Activated CD4-positive, alpha-beta T cell treated with anti-CD3 and anti-CD28 coated beads for 4 hours (primary cell): ENCODE measurements around the gene CEP164.

Experiments
- DNase-seq, 2 donors: peaks; one replicate each; pipeline ENCODE4 v3.0.0-alpha.2; 2020

CEP164 gene

DNA sequence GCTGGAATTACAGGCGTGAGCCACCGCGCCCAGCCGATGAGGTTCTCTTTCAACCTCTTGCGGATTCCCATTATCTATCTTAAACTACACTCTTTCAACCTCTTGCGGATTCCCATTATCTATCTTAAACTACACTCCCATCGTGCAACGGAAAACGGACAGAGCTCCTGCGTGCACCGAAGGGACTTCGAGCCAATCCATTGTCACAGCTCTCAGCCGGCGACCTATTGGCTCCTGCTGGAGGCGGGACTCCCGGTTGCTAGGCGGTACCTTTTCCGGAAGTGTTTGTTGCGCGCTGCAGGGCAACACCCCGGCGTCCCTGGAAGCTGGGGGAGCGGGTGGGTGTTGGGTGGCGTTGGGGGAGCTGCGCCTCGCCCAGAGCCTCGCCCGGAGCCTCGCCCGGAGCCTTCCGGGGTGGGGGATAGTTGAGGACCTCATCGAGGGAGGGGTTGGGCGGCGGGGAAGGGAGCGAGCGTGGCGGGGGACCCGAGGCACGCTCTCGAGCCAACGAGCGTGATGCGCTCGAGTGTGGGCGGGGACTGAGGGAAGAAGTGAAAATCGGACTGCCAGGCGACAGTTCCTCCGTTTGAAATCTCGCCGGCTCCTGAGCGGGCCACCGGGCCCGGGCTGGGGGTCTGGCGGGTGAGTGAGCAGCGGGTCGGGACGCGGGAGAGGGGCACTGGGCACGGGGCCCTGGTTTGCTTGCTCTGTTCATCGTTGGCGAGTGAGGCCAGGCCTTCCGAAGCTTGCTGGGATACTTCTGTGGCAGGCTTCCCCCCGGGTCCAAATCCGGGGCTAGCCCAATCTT, at the start of gene CEP164:
Gene CEP164, plus strand, starts transcription at position 288 of the 808 bp plus-strand sequence. CDS start 10,733 bp downstream, outside the sequence.
- DNase-seq: peak; percentile 93 to 94

DNA sequence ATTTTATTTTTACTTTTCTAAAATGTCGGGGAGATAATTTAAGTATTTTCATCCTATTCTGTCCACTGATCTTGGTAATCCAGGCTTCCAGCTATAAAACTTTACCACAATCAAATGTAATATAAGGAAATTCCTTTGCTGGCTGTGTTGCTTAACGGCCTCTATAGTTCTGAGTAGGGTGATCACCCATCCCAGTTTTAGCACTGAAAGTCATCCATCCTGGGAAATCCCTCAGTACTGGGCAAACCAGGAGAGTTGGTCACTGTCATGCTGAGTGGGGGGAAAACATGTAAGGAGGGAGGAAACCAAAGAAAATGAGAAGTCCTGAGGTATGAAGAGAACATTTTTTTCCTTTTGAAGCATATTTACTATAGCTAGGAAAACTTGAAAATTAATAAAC, 49.3 kb upstream of the CEP164 start:
- DNase-seq: no peak

DNA sequence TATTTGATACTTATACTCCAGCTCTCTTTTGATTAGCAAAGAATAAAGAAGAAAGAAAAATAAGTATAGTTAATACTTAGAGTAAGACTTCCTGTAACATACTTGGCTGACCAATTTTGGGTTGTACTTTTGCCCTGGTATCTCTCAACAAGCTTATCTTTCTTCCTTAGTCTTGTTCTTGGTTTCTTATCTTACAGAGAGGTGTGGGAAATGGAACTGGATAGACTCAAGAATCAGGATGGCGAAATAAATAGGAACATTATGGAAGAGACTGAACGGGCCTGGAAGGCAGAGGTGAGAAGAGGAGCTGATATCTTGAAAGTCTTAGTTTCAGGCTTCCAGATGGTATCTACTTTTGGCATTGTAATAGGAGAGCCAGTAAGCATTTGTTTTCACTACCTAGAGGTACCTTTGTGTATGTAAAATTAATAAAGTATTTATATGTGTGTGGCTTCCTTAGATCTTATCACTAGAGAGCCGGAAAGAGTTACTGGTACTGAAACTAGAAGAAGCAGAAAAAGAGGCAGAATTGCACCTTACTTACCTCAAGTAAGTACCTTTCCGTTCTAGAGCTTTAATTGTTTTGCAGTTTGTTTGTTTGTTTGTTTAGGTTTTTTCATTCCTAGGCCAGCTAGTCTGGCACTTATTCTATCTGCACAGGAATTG, 47.8 kb upstream of the CEP164 start:
- DNase-seq: no peak

DNA sequence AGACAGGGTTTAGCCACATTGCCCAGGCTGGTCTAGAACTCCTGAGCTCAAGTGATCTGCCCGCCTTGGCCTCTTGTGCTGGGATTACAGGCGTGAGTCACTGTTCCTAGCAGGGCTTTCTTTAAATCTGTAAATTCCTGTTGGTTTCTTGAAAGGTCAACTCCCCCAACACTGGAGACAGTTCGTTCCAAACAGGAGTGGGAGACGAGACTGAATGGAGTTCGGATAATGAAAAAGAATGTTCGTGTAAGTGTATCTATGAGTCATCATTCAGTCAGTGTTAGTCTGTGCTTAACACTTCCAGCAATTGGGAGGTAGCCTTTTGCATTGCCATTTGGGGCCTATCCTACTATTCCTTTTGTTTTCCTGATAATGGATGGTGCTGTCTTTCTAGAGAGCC, 46.5 kb upstream of the CEP164 start:
- no peak for DNase-seq

DNA sequence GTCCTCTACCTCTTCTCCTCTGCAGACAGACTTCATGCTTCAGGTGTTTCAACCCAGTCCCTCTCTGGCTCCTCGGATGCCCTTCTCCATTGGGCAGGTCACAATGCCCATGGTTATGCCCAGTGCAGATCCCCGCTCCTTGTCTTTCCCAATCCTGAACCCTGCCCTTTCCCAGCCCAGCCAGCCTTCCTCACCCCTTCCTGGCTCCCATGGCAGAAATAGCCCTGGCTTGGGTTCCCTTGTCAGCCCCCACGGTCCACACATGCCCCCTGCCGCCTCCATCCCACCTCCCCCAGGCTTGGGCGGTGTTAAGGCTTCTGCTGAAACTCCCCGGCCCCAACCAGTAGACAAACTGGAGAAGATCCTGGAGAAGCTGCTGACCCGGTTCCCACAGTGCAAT, 45.8 kb upstream of the CEP164 start:
- DNase-seq: no peak

DNA sequence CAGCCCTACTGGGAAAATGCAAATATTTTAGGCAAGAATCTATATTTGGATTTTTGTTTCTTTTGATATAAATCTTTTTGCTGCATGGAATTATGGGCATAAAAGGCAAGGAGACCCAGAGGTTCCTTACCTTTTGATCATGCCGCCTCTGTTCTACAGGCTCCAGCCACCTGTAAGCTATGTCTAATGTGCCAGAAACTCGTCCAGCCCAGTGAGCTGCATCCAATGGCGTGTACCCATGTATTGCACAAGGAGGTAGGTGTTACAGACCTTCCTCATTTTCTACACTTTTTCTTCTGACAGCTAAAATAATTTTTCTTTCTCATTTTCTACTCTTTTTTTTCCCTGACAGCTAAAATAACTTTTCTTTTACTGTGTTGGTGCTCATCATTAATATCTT, 44.7 kb upstream of the CEP164 start:
- DNase-seq: no peak

DNA sequence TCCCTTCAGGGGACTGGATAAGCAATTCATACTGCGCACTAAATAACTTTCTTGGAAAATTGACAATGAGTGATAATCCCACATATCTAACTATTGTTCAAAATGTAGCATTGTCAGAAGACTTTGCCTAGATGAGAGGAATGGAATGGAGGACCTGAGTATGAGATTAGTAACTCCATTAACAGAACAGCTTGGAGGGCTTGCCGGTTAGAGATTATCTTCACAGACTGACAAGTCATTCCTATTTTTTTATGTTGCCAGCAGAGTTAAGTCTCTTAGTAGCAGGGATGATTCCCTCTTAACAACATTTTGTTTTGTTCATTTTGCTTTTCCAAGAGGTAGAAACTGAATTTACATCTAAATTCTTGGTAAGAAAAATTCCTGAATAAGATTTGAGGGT, 43.6 kb upstream of the CEP164 start:
- DNase-seq: no peak

DNA sequence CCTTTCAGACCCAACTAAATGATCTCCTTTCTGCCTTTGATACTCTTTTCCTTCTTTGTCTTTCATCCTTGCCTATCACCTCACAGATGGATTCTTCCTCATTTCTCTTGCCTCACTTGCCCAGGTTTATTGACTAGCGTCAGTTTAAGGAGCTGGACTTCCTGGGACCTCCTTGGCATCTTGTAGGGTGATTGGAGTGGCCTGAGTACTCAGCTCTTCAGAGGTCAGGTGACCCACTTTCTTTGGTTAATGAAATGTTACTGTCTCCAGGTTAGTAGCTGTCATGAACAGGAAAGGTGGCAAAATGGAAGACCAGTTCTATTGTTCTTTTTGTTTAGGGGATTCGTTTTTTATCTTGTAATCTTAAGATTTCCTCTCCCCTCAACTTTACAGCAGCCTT, 41.1 kb upstream of the CEP164 start:
- no peak for DNase-seq

DNA sequence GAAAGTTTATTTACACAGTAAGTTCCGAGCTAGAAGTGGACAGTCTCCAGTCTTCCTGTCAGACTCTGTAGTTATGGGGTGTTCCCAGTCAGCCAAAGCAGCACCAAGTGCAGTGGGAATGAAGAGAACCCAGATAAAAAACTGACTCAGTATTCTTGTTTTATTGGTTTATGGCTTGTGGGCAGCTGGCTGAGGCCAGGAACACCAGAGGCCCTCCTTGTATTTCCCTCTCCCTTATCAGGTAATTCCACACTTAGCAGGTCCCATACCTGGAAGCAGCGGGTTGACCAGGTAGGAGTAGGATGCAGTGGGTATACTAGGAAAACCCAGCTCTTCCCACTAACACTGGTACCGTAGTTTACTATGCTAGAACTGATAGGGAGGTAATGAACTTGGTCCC, 40.0 kb upstream of the CEP164 start:
- no peak for DNase-seq

DNA sequence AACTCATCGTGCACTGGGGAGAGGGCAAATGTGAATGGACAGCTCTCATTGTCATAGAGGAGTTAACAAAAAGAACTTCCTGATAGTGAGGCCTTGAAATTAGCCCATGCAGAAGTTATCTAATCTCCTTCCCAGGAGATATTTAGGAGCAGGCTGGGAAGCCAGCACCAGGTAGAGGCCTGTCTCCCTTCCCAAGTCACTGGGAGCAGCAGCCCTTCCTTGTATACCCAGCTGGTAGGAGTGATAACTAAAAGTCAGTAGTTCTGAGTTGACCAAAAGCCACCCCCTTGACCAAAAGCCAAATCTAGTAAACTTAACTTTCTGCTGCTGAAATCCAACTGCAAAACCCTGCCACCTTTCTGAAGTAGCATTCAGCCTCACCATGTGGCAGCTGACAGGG, 37.9 kb upstream of the CEP164 start:
- no peak for DNase-seq

DNA sequence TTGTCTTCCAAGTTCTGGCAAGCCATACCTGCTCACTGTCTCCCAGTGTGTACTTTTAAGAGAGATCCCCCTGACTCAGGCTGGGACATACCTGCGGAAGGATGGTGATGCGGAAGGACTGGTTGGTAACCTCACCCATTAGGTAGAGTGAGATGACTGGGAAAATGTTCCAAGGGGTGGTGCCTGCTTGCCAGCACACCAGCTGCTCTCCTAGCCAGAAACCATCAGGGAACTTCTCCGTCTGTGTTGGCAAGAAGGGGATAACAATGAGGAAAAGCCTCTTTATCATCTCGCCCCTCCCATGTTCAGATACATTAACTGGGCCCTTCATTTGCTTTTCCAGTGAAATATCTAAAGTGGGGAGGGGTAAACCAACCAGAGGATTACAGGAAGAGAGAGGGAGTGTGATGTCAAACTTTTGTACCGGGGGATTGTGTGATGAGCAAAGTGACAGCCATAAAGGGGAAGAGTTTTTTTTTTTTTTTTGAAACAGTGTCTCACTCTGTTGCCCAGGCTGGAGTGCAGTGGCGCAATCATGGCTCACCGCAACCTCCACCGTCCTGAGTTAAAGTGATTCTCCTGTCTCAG, 36.8 kb upstream of the CEP164 start, which contains the start of gene BACE1-AS:
Gene BACE1-AS, plus strand, starts transcription at position 538 of the 588 bp plus-strand sequence.
- DNase-seq: no peak

DNA sequence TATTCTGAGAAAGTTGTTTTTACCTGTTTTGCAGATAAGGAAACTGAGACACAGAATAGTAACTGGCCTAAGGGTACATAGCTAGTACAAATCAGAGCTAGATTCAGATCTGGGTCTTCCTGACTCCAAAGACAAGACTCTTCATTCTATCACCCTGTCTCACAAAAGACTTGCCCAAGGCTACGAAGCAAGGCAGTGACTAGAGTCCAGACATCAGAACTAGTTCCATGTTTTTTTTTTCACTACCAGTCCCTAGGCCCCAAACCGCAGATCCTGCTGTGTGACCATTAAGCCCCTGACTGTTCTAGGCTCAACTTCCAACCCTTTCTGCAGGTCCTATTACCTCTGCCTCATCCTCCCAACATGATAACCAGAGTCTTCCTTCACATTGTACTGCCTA, 35.0 kb upstream of the CEP164 start:
- DNase-seq: no peak

DNA sequence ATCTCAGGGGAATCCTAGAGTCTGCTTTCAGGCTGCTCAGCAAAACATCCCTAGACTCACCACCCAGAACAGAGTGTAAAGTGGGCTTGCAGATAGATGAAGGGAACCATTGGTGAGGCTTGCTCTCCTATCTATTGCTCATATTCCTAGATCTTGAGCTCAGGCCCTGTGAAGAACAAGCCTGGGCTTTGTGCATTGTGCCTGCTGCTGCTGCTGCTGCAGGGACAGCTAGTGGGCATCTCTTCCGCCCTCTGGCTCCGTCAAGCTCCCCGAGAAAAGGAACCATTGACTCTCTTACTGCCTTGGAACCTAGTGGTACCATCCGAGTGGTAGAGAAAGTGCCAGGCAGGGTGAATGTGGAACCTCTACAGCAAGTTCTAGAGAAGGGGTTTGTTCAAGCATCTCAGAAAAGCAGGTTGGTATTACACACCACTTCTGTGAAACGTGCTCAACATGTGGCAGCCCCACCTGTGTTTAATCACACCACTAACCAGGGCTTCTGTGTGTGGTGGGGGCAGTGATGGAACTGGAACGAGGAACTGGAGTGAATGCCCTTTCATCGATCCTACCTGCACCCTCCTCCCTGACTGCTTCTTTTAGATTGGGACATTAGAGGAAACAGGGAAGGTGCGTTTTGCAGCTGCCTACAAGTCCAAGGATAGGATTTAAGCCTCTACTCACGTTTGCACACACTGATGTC, 32.1 kb upstream of the CEP164 start:
- no peak for DNase-seq

DNA sequence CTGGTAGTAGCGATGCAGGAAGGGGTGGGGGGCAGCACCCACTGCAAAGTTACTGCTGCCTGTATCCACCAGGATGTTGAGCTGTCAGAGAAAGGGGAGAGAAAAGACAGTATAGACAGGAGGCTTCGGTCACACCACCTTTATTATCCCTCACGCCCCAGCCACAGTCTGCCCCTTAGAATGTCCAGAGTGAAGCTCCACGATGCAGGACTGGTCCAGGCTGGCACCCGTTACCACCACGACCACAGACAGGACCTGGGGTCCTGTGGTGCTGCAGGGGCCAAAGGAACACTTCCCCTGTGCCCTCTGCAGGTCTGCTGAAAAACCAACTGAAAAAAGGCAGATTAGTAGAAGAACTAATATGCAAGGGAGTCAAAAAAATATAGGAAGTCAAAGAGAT, 30.8 kb upstream of the CEP164 start:
- DNase-seq: no peak

DNA sequence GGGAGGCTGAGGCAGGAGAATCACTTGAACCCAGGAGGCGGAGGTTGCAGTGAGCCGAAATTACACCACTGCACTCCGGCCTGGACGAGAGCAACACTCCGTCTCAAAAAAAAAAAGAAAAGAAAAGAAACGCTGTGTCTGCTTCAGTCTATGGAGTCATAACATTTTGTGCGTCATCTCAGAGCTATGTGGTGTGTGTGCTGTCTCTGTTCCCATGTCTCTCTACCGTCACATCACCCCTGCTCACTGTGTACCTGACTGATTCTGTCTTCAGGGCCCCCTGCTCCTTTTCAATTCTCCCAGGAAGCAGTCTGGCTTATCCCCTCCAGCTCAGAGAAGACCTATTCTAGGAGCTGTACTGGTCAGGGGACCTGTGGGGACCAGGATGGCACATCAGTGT, 29.5 kb upstream of the CEP164 start:
- DNase-seq: no peak

DNA sequence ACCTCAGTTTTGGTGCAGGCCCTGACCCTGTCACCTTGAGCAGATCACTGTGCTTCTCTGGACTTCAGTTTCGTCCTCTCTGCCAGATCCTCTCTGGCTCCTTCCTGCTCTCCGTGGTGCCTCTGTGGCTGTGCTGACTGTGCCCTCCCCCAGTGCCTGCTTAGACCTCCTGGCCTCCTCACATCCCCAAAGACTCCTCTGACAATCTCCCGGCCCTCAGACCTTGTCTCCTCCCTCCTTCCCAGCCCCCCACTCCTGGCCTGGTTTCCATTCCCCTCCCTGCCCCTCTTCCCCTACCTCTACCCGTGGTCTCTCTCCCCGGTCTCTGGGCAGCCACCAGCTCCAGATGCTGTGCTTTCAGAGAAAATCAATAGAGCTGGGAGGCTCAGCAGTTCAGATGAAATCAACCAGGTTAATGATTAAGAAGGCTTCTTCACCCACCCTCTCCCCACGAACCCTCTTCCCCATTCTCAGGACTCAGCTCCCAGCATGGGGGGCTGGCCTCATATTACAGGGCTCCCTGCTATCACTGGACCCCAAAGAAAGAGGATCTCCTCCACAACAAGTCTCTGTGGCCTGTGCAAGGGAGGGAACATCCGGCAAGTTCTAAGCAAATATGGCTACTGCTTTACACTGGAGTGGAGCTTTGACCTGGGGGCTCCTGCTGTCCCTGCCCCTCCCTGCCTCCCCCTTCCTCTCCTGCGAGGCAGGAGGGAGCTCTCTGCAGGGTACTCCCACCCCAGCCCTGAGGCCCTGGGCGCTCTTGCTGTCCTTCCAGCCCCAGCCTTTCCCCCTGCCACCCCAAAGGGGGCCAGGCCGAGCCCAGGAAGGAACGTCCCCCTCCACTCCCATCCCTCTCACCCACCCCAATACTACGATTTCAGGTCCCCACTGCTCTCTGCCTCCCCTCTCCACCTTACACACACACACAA, 28.0 kb upstream of the CEP164 start:
- no peak for DNase-seq

DNA sequence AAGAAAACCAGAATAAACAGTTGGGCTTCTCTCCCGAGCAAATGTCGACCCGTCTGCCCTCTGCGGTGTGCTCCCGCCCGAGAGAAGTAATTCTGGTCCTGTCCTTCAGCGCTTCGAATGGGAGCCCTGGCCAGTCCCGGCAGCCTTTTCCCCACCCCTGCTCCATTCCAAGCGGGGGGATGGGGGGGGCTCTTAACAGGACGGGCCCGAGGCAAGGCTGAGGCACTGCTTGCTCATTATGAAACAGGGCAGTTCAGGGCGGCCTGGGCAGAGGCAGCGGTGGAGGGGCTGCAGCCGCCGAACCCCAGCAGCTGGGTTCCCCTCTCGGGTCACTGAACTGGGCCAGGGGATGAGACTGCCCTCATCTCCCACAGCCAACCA, 27.4 kb upstream of the CEP164 start:
- no peak for DNase-seq

DNA sequence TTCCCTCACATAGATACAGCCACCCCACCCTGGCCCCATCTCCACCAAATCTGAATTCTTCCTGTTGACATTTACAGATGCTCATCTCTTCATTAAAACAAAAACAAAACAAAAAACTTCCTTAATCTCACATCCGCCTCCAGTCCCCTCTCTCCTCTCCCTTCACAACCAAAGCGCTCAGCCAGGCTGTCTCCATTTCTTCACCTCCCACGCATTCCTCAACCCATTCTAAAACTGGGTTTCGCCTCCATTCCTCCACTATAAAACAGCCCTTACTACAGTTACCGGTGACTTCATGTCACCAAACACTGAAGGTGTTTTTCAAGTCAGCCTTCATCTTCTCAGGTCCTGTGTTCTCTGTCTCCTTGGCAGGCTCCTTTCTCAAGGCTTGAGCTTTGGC, 26.9 kb upstream of the CEP164 start:
- DNase-seq: no peak

DNA sequence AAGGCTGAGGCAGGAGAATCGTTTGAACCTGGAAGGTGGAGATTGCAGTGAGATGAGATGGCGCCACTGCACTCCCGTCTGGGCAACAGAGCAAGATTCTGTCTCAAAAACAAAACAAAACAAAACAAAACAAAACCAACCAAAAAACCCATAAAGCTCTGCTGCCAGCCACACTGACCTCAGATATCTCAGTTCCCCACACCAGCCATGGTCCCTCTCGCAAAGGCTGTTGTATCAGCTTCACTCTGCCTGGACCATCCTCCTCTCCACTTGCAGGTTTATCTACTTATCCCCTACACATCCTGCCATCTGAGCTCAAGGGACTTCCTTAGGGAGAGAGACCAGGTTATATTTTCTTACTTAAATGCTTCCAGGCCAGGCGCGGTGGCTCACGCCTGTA, 25.4 kb upstream of the CEP164 start:
- no peak for DNase-seq

DNA sequence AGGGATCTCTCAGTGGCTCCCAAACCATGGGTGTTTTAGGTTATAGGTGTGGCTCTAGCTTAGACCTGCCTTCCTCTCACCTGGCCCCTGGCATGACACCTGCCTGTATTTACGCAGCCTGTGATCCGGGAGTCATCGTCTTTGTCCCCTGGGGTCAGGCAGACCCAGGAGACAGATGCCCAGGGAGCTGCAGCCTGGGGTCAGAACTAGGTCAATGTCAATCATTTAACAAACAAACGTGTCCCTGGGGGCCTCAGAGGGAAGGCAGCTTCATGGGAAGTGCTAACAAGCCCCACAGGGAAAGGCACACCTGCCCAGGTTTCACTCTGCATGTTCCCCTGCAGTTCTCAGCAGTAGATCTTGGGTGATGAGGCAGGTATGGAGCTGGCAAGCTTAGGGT, 24.6 kb upstream of the CEP164 start:
- DNase-seq: no peak

DNA sequence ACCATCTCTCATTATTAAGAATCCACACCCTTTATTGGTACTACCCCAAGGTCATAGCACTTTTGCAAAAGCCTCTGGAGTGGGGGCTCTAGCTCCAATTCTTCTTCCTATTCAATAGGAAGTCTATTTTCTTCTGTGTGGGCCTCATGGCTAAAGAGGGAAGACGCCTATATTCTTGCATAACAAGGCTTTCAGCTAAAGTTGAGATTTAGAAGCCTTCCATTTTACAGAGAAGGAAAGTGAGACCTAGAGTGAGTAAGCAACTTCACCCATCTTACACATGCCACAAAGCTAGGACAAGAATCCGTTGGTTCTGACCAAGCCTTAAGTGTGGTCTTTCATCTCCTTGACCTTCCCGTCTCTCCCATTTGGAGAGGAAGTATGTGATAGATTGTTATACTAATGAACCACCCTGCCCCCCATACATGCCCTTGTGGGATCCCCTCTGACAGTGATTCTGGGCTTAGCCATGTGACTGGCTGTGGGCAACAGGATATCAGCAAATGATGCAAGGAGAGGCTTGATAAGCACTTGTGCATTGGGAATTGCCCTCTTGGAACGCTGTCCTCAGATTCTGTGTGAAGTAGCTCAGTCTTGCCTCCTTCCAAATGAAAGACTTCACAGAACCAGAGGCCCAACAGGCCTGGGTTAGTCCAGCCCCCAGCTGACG, 23.9 kb upstream of the CEP164 start:
- DNase-seq: no peak

DNA sequence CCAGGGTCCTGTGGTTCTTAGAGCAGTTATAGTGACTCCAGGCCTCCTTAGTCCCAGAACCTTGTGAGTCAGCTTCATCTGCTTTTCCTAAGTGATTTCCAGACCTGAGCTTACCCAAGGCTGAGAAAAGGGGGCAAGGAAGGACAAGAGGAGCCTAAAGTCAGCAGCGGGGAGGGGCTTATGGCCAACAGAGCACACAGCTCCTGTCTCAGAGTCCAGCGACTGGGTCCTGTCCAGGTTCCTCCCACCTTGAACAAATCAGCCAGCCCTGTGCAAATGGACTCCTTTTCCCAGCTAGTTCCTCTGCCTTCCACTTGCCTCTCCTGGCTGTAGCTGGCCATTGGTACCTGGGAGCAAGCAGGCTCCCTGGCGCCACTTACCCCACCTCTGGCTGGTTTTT, 22.5 kb upstream of the CEP164 start:
- DNase-seq: no peak
